ENCODE data around the gene NLE1.
"Not testable (repeated sequence)": the region's sequence is repeated elsewhere in the genome, so short reads cannot be mapped to it uniquely, and the experiment has no call there.

The NLE1 gene

DNA sequence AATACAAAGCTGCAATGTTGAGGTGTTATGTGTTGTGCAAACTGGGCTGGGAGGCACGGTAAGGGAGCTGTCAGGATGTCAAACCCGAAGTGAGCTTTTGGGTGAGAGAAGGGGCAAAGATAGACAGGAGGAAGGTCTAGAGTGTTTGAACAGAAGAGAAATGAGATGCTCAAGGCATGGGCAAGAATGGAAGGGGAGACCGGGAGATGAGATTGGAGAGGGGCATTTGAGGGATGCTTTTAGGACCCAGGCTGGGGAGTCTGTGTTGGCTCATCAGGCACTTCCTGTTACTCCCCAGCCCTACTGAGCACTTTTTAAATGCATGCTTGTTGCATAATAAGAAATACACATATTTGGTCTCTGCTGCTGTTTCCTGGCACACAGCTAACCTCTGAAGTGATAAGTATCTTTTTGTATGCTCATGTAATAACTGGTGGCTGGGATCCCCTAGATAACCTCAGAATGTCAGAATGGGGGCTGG is 19.2 kb upstream of the NLE1 start:
- H3K9ac ChIP-seq (ENCODE audit: low read length), result no peak overlapping the region
- no peak overlapping the region for H3K4me3 ChIP-seq (ENCODE audit: low read length)
- H3K9me3 ChIP-seq (ENCODE audit: control insufficient read depth, low read length), result no peaks in the 10 kb centered on the region
- H3K4me1 ChIP-seq (ENCODE audit: control insufficient read depth, insufficient read depth, low read length), result no peaks in the 10 kb centered on the region
- no peak for DNase-seq (ENCODE audit: low read depth)
- H3K36me3 ChIP-seq (ENCODE audit: control insufficient read depth, insufficient read depth, low read length, severe bottlenecking), result no peaks in the 10 kb centered on the region
- H3K27me3 ChIP-seq (replicated peaks; ENCODE audit: control insufficient read depth, insufficient read depth, low read length), result peaks cover 12% of the 10 kb centered on the region

DNA sequence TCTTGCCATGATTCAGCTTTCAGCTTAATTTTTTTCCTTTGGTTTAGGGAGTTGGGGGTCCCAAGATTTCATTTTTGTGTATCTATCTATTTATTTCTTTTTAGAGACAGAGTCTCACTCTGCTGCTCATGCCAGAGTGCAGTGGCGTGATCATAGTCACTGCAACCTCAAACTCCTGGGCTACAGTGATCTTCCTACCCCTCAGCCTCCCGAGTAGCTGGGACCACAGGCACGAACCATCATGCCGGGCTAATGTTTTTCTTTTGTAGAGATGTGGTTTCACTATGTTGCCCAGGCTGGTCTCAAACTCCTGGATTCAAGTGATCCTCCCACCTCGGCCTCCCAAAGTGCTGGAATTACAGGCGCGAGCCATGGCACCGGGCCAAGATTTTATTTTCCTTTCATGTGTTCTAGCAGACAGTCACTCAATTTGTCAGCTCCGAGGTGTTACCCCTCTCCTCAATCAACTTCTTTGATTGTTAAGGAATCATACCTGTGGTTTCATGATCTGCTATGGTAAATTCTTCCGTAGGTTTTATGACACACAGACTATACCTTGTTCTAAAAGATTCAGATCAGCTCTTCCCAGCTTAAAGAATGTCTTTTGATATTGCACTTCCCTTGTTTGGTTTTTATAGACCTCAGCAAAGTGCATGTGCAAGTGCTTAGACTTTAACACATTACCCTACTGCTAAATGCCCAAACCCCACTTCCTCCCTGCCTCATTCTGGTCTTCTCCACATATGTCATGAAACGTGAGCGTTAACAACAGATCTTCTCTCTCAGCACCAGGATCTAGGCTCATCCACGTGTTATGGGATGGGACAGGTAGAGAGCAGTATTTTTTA is 18.5 kb upstream of the NLE1 start:
- Histone ChIP-seq H3K36me3 (ENCODE audit: control insufficient read depth, insufficient read depth, low read length, severe bottlenecking) (no peaks in the 10 kb centered on the region), H3K9ac (ENCODE audit: low read length) (no peak overlapping the region), H3K4me3 (ENCODE audit: low read length) (no peak overlapping the region), H3K9me3 (ENCODE audit: control insufficient read depth, low read length) (no peaks in the 10 kb centered on the region), H3K4me1 (ENCODE audit: control insufficient read depth, insufficient read depth, low read length) (no peaks in the 10 kb centered on the region), H3K27me3 (replicated peaks; ENCODE audit: control insufficient read depth, insufficient read depth, low read length) (peaks cover 12% of the 10 kb centered on the region)
- DNase-seq (ENCODE audit: low read depth), result no peak

DNA sequence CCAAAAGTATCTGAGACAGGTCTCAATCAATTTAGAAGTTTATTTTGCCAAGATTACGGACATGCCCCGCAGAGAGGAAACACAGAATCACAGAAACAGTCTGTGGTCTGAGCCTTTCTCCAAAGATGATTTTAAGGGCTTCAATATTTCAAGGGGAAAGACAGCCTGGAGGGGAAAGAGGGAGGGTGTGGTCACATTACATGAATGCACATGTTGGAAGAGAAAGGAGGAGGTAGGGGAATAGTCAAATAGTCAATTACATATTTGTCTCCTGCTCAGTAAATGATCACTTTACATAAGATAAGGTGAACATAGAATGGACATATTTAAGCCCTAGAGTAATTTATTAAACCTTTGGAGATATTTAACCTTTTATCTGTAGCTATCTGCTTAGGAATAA is 17.8 kb upstream of the NLE1 start:
- Histone ChIP-seq H3K4me1 (ENCODE audit: control insufficient read depth, insufficient read depth, low read length) (no peaks in the 10 kb centered on the region), H3K9ac (ENCODE audit: low read length) (no peak overlapping the region), H3K27me3 (replicated peaks; ENCODE audit: control insufficient read depth, insufficient read depth, low read length) (peaks cover 12% of the 10 kb centered on the region), H3K9me3 (ENCODE audit: control insufficient read depth, low read length) (no peaks in the 10 kb centered on the region), H3K4me3 (ENCODE audit: low read length) (no peak overlapping the region), H3K36me3 (ENCODE audit: control insufficient read depth, insufficient read depth, low read length, severe bottlenecking) (no peaks in the 10 kb centered on the region)
- DNase-seq (ENCODE audit: low read depth), result no peak

DNA sequence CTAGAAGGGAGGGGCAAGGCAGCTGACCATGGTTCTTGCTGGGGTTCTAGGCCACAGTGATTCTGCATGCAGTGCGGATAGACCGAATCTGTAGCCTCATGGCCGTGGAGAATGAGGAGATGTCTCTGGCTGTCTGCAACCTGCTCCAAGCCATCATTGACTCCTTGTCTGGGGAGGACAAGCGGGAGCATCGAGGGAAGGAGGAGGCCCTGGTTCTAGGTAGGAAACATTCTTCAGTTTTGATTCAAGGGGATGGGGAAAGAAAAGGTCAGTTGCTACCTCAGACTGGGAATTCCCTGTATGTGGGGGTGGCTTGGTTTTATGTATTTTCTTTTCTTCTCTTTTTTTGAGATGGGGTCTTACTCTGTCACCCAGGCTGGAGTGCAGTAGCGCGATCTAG is 13.1 kb upstream of the NLE1 start:
- no peak overlapping the region for H3K4me3 ChIP-seq (ENCODE audit: low read length)

DNA sequence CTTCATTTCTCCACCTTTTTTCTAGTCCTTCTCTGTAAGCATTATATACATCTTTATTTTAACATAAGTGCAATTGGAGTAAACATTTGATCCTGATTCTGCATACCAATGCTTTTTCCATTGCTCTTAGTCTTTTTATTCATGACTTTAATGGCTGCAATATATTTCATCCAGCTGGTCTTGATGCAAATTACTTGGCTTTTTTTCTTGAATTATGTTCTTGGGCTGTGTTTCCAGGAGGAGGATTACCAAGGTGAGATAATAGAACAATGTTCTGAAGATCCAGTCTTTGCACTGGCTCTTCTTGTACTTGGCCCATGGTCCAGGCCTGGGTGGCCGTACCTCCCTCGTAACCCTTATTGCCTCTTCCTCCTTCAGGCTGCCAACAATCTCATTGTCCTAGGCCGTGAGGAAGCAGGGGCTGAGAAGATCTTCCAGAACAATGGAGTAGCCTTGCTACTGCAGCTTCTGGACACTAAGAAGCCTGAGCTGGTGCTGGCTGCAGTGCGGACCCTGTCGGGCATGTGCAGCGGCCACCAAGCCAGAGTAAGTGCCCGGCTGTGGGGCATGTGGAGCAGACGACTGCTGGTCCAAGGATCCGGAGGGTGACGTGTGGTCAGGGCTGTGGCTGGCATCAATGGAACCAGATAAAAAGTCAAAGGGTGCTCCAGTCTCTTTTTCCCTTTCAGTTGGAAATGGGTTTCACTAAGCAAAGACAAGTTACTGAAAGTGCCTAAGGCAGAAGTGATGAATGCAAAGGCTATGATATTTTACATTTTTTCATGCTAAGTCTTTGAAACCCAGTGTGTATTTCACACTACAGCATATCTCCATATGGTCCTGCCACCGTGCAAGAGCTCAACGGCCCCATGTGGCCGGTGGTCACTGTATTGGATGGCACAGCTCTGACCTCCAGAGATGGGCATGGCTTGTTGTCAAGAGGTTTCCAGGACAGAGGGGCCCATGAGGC is 12.4 kb upstream of the NLE1 start:
- Histone ChIP-seq H3K4me3 (ENCODE audit: low read length) (no peak overlapping the region), H3K27me3 (replicated peaks; ENCODE audit: control insufficient read depth, insufficient read depth, low read length) (peaks cover 20% of the 10 kb centered on the region), H3K9ac (ENCODE audit: low read length) (no peak overlapping the region), H3K9me3 (ENCODE audit: control insufficient read depth, low read length) (no peaks in the 10 kb centered on the region), H3K4me1 (ENCODE audit: control insufficient read depth, insufficient read depth, low read length) (peaks cover 3% of the 10 kb centered on the region), H3K36me3 (ENCODE audit: control insufficient read depth, insufficient read depth, low read length, severe bottlenecking) (no peaks in the 10 kb centered on the region)
- no peak for DNase-seq (ENCODE audit: low read depth)

More for the DNA sequence above, 13.1 kb upstream of the NLE1 start:
- peaks cover 27% of the 10 kb centered on the region for H3K27me3 ChIP-seq (replicated peaks; ENCODE audit: control insufficient read depth, insufficient read depth, low read length)
- H3K4me1 ChIP-seq (ENCODE audit: control insufficient read depth, insufficient read depth, low read length), result peaks cover 3% of the 10 kb centered on the region
- DNase-seq (ENCODE audit: low read depth), result no peak
- no peaks in the 10 kb centered on the region for H3K36me3 ChIP-seq (ENCODE audit: control insufficient read depth, insufficient read depth, low read length, severe bottlenecking)
- H3K9ac ChIP-seq (ENCODE audit: low read length), result no peak overlapping the region
- no peaks in the 10 kb centered on the region for H3K9me3 ChIP-seq (ENCODE audit: control insufficient read depth, low read length)

DNA sequence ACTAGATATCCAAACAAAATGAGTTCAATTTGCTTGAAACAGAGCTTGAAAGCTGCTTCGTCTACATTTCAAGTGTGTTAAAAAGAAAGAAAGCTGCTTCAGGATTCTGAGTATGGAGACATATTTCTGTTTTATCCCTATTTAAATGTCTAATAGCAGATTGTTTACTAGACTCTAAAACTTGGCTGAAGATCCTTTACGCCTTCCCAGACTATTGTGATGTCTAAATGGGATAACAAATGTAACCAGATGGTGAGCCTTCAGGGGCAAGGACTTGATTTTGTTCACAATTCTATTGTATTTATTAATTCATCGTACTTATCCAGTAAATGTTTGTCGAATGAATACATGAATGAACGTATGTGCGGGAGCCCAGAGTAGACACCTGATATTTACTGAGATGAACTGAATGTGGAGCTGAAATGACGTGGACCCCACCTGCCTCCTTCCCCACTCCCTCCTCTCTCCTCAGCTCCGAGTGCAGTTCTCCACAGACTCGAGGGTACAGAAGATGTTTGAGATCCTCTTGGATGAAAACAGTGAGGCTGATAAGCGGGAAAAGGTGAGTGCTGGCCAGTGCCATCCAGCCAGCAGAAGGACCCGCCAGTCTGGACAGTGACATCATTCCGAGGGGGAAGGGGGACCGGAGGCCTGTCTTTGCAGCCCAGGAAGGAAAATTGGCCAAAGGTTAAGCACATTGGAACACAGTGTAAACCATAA is 10.5 kb upstream of the NLE1 start:
- Histone ChIP-seq H3K27me3 (replicated peaks; ENCODE audit: control insufficient read depth, insufficient read depth, low read length) (peaks cover 22% of the 10 kb centered on the region), H3K9me3 (ENCODE audit: control insufficient read depth, low read length) (no peaks in the 10 kb centered on the region), H3K4me3 (ENCODE audit: low read length) (no peak overlapping the region), H3K36me3 (ENCODE audit: control insufficient read depth, insufficient read depth, low read length, severe bottlenecking) (no peaks in the 10 kb centered on the region), H3K9ac (ENCODE audit: low read length) (no peak overlapping the region), H3K4me1 (ENCODE audit: control insufficient read depth, insufficient read depth, low read length) (peaks cover 3% of the 10 kb centered on the region)
- DNase-seq (ENCODE audit: low read depth), result no peak

DNA sequence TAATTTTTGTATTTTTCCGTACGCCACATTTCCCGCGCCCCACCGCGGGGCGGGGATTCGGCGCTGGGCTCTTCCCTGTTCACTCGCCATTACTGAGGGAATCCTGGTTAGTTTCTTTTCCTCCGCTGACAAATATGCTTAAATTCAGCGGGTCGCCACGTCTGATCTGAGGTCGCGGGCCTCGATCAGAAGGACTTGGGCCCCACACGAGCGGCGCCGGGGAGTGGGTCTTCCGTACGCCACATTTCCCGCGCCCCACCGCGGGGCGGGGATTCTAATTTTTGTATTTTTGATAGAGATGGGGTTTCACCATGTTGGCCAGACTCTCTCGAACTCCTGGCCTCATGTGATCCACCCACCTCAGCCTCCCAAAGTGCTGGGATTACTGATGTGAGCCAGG is 9.0 kb upstream of the NLE1 start:
- H3K27me3 ChIP-seq (replicated peaks; ENCODE audit: control insufficient read depth, insufficient read depth, low read length), result peaks cover 33% of the 10 kb centered on the region
- H3K9me3 ChIP-seq (ENCODE audit: control insufficient read depth, low read length); DNase-seq (ENCODE audit: low read depth); H3K4me1 ChIP-seq (ENCODE audit: control insufficient read depth, insufficient read depth, low read length); H3K4me3 ChIP-seq (ENCODE audit: low read length); H3K9ac ChIP-seq (ENCODE audit: low read length); H3K36me3 ChIP-seq (ENCODE audit: control insufficient read depth, insufficient read depth, low read length, severe bottlenecking): not testable (repeated sequence)

DNA sequence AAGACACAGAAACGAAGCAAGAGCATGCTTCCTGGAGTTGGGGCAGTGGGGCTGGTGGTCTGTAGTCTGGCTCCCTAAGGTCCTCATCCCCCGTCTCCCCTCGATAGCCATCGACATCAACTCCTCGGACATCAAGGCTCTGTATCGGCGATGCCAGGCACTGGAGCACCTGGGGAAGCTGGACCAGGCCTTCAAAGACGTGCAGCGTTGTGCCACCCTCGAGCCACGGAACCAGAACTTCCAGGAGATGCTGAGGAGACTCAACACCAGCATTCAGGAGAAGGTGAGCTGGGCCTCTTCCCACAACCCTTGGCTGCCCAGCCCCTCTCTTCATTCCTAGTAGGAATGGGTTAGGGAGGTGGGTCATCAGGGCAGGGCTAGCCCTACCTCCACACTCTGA is 7.8 kb upstream of the NLE1 start:
- Histone ChIP-seq H3K27me3 (replicated peaks; ENCODE audit: control insufficient read depth, insufficient read depth, low read length) (peaks cover 33% of the 10 kb centered on the region), H3K9me3 (ENCODE audit: control insufficient read depth, low read length) (no peaks in the 10 kb centered on the region), H3K36me3 (ENCODE audit: control insufficient read depth, insufficient read depth, low read length, severe bottlenecking) (no peaks in the 10 kb centered on the region), H3K4me1 (ENCODE audit: control insufficient read depth, insufficient read depth, low read length) (peaks cover 3% of the 10 kb centered on the region), H3K9ac (ENCODE audit: low read length) (no peak overlapping the region), H3K4me3 (ENCODE audit: low read length) (no peak overlapping the region)
- no peak for DNase-seq (ENCODE audit: low read depth)

DNA sequence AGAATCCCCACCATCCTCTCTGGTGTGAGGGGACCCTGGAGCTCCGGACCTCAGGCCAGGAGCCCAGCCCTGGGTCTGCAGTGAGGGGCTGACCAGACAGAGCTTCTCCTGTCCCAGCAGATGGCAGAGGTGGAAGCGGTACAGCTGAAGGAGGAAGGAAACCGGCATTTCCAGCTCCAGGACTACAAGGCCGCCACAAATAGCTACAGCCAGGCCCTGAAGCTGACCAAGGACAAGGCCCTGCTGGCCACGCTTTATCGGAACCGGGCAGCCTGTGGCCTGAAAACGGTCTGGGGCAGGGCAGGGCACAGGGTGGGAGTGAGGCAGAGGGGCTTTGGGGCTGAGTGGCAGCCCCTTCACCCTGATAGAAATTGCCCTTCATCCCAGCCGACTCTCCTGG is 6.0 kb upstream of the NLE1 start:
- Histone ChIP-seq H3K9ac (ENCODE audit: low read length) (no peak overlapping the region), H3K36me3 (ENCODE audit: control insufficient read depth, insufficient read depth, low read length, severe bottlenecking) (no peaks in the 10 kb centered on the region), H3K4me1 (ENCODE audit: control insufficient read depth, insufficient read depth, low read length) (peaks cover 3% of the 10 kb centered on the region), H3K9me3 (ENCODE audit: control insufficient read depth, low read length) (no peaks in the 10 kb centered on the region), H3K4me3 (ENCODE audit: low read length) (no peak overlapping the region), H3K27me3 (replicated peaks; ENCODE audit: control insufficient read depth, insufficient read depth, low read length) (peaks cover 30% of the 10 kb centered on the region)
- no peak for DNase-seq (ENCODE audit: low read depth)

DNA sequence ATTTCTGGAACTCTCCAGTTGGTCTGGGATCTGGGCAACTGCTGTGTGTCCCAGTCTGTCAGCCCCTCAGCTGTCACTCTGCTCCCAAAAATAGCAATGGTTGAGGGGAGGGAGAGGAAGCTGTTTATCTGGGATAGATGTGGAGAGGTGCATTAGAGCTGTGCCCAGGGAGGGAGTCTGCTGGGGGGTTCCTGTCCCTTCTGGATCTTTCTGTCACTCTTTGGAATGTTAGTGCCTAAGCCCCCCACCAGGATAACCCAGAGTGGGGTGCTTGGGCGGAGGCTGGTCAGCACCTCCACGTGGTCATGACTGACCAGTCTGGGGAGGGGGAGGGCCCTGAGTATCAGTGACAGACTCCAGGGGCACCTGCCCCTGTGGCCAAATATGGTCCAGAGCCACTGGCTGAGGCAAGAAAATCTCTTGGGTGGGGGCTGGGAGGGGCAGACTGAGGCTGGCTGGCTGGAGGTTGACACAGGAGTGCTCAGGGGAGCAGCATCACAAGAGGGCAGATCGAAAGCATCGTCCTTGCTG is 5.3 kb upstream of the NLE1 start, which contains the start of gene UNC45B:
UNC45B (plus strand) TSS at position 443 of the 531 bp plus-strand sequence. CDS start 447 bp downstream, outside the sequence.
- no peak within 1 kb of the TSS for H3K4me3 ChIP-seq (ENCODE audit: low read length)
- H3K9me3 ChIP-seq (ENCODE audit: control insufficient read depth, low read length), result no peaks in the 10 kb centered on the region
- no peak within 1 kb of the TSS for H3K9ac ChIP-seq (ENCODE audit: low read length)
- H3K4me1 ChIP-seq (ENCODE audit: control insufficient read depth, insufficient read depth, low read length), result no peaks in the 10 kb centered on the region
- H3K36me3 ChIP-seq (ENCODE audit: control insufficient read depth, insufficient read depth, low read length, severe bottlenecking), result no peaks in the 10 kb centered on the region
- peaks cover 25% of the 10 kb centered on the region for H3K27me3 ChIP-seq (replicated peaks; ENCODE audit: control insufficient read depth, insufficient read depth, low read length)
- no peak for DNase-seq (ENCODE audit: low read depth)

Measured in adipocyte (in vitro differentiated cells).